Stimulated activated naive CD8-positive, alpha-beta T cell treated with anti-CD3 and anti-CD28 coated beads, Interleukin-15, Interleukin-2, amounts not matched to agents 100 U/mL and 50 U/mL, for 24 hours (primary cell): Measurements from ENCODE around the gene MBP.
"Not testable (repeated sequence)": the region's sequence is repeated elsewhere in the genome, so short reads cannot be mapped to it uniquely, and the experiment has no call there.

Experiments
- ATAC-seq: fragments of 150-1000 bp; cut with Tn5 transposase; one replicate; pipeline ENCODE4 v1.10.0; 2021
- DNase-seq: peaks from one replicate; pipeline ENCODE4 v3.0.0; 2021

MBP gene

GRCh38 chr18:76970770-76971559, 161.6 kb downstream of the MBP start:
- ATAC-seq, result no peak
- no peak for DNase-seq

GRCh38 chr18:76967721-76968472, 164.7 kb downstream of the MBP start:
- ATAC-seq, result no peak
- DNase-seq, result no peak

GRCh38 chr18:76967299-76967698, 165.3 kb downstream of the MBP start:
- not testable (repeated sequence) for DNase-seq, ATAC-seq

GRCh38 chr18:76965555-76966151, 166.9 kb downstream of the MBP start:
- peak; percentile 28 for ATAC-seq

GRCh38 chr18:76963936-76964335, 168.6 kb downstream of the MBP start:
- no peak for ATAC-seq

More at GRCh38 chr18:76965555-76966151, 166.9 kb downstream of the MBP start:
- DNase-seq, result peak; percentile 19

GRCh38 chr18:76962851-76963250, 169.7 kb downstream of the MBP start:
- ATAC-seq (no peak), DNase-seq (no peak)

More at GRCh38 chr18:76963936-76964335, 168.6 kb downstream of the MBP start:
- no peak for DNase-seq

GRCh38 chr18:76960528-76961035, 172.0 kb downstream of the MBP start:
- DNase-seq, result no peak
- ATAC-seq, result peak; percentile 14

GRCh38 chr18:76959605-76960004, 173.0 kb downstream of the MBP start:
- ATAC-seq (no peak), DNase-seq (no peak)

- no peak for ATAC-seq
- no peak for DNase-seq
Measured at GRCh38 chr18:76958692-76959341, 173.8 kb downstream of the MBP start.

- DNase-seq (no peak), ATAC-seq (no peak)
Measured at GRCh38 chr18:76957384-76958355, 174.9 kb downstream of the MBP start.

- no peak for ATAC-seq
- DNase-seq, result no peak
Measured at GRCh38 chr18:76956648-76957047, 175.9 kb downstream of the MBP start.

- DNase-seq, result no peak
- no peak for ATAC-seq
Measured at GRCh38 chr18:76955524-76956170, 176.9 kb downstream of the MBP start.

- ATAC-seq (no peak), DNase-seq (no peak)
Measured at GRCh38 chr18:76953583-76954233, 178.9 kb downstream of the MBP start.

- ATAC-seq, result no peak
- no peak for DNase-seq
Measured at GRCh38 chr18:76953156-76953555, 179.4 kb downstream of the MBP start.

- no peak for DNase-seq
- no peak for ATAC-seq
Measured at GRCh38 chr18:76952747-76953146, 179.8 kb downstream of the MBP start.

GRCh38 chr18:76951456-76952247, 180.9 kb downstream of the MBP start:
- DNase-seq (no peak), ATAC-seq (peak; percentile 28)

- ATAC-seq (no peak), DNase-seq (no peak)
Measured at GRCh38 chr18:76948345-76948744, 184.2 kb downstream of the MBP start.

- not testable (repeated sequence) for DNase-seq, ATAC-seq
Measured at GRCh38 chr18:76944346-76944745, 188.2 kb downstream of the MBP start.
